K562 (cell line): ENCODE results near the gene ANO9. TPM values are rescaled to one million over a fixed set of nuclear protein-coding genes. Genes with fewer than 3 reads are reported as not detected.

Experiments used
- E2F6 ChIP-seq, 2 experiments: IDR thresholded peaks; 2 replicates each; pipeline ENCODE4 v1.6.1; 2011; ENCODE audit warnings: borderline replicate concordance in 1 of 2, control low read depth in 1 of 2, low read depth in 1 of 2, low read length in 1 of 2, mild to moderate bottlenecking in 1 of 2, mixed read lengths in 1 of 2, moderate library complexity in 1 of 2; ENCODE audit not compliant: insufficient read depth in 1 of 2, insufficient read length in 1 of 2, poor library complexity in 1 of 2, severe bottlenecking in 1 of 2; ENCODE audit errors: extremely low read depth in 1 of 2
- IRF9 ChIP-seq: fragments of 450-650 bp; IDR thresholded peaks from 2 replicates; pipeline ENCODE4 v1.6.1; 2016; ENCODE audit warnings: missing biosample characterization, missing genetic modification characterization
- KDM5B ChIP-seq: fragments of 200-600 bp; sonication (generic); IDR thresholded peaks from 2 replicates; pipeline ENCODE4 v1.6.1; 2012; ENCODE audit warnings: low read depth, mild to moderate bottlenecking, moderate library complexity, low read length, control low read depth, inconsistent platforms; ENCODE audit not compliant: insufficient replicate concordance
- NELFE ChIP-seq: IDR thresholded peaks from 2 replicates; pipeline ENCODE4 v1.6.1; 2011; ENCODE audit warnings: mild to moderate bottlenecking; ENCODE audit not compliant: insufficient read depth, insufficient read length
- OTX1 ChIP-seq: fragments of 450-650 bp; formaldehyde crosslinking; IDR thresholded peaks from 2 replicates; pipeline ENCODE4 v1.4.0; 2022; ENCODE audit warnings: mild to moderate bottlenecking
- PHF8 ChIP-seq: fragments of 200-600 bp; sonication (generic); IDR thresholded peaks from 2 replicates; pipeline ENCODE4 v1.6.1; 2012; ENCODE audit warnings: mixed run types, mild to moderate bottlenecking, inconsistent platforms, low read length, moderate library complexity, borderline replicate concordance
- POLR2B ChIP-seq: fragments of 450-650 bp; IDR thresholded peaks from 2 replicates; pipeline ENCODE4 v1.6.1; 2018; ENCODE audit warnings: low read depth; ENCODE audit not compliant: partially characterized antibody
- PURB ChIP-seq: sonication (generic); formaldehyde crosslinking; IDR thresholded peaks from 2 replicates; pipeline ENCODE4 v1.9.0; 2021; ENCODE audit warnings: low read depth, mild to moderate bottlenecking, missing genetic modification reagents
- RBFOX2 ChIP-seq: fragments of 200-400 bp; formaldehyde crosslinking; IDR thresholded peaks from 2 replicates; pipeline ENCODE4 v1.6.1; 2017; ENCODE audit warnings: low read depth, mild to moderate bottlenecking, low read length, moderate library complexity
- RHOXF2B ChIP-seq: fragments of 250-450 bp; sonication (Bioruptor Pico); conservative IDR thresholded peaks from 2 replicates; pipeline ENCODE4 v1.5.1; 2021
- SLC30A9 ChIP-seq: fragments of 250-450 bp; sonication (Bioruptor Pico); IDR thresholded peaks from 2 replicates; pipeline ENCODE4 v1.8.0; 2022; ENCODE audit warnings: mild to moderate bottlenecking, moderate library complexity
- U2AF1 ChIP-seq: fragments of 200-400 bp; formaldehyde crosslinking; optimal IDR thresholded peaks from 2 replicates; pipeline ENCODE3; 2017; ENCODE audit warnings: mild to moderate bottlenecking, low read depth, low read length, moderate library complexity
- VEZF1 ChIP-seq: fragments of 200-800 bp; sonication (Bioruptor generic); IDR thresholded peaks from 2 replicates; pipeline ENCODE4 v1.6.1; 2017; ENCODE audit warnings: missing genetic modification characterization, missing compliant biosample characterization
- YY1 ChIP-seq, 3 experiments: IDR thresholded peaks; 2 replicates each; pipeline ENCODE4 v1.6.1; 2011; ENCODE audit warnings: low read length in 2 of 3, mild to moderate bottlenecking in 2 of 3, moderate library complexity in 2 of 3, borderline replicate concordance in 1 of 3, control low read depth in 1 of 3, low read depth in 1 of 3; ENCODE audit not compliant: insufficient read depth in 3 of 3, insufficient replicate concordance in 2 of 3, control insufficient read depth in 1 of 3, insufficient read length in 1 of 3; ENCODE audit errors: extremely low read depth in 1 of 3
- ZNF175 ChIP-seq: fragments of 200-800 bp; sonication (Bioruptor generic); IDR thresholded peaks from 2 replicates; pipeline ENCODE4 v1.6.1; 2016; ENCODE audit warnings: low read depth, mild to moderate bottlenecking, missing genetic modification characterization, missing compliant biosample characterization
- ZNF263 ChIP-seq: sonication (generic); formaldehyde crosslinking; IDR thresholded peaks from 2 replicates; pipeline ENCODE4 v1.8.0; 2022; ENCODE audit warnings: mild to moderate bottlenecking, missing genetic modification reagents, borderline replicate concordance
- ZNF583 ChIP-seq: fragments of 250-450 bp; sonication (Bioruptor Pico); IDR thresholded peaks from 2 replicates; pipeline ENCODE4 v1.4.0; 2020
- ZNF740 ChIP-seq, 3 experiments: fragments of 200-800 bp in 1 of 3; sonication (Bioruptor generic) in 1 of 3; sonication (generic) in 1 of 3; formaldehyde crosslinking in 1 of 3; IDR thresholded peaks; 2 replicates each; pipeline versions ENCODE4 v1.6.1 to v1.8.0; 2016 to 2022; ENCODE audit warnings: mild to moderate bottlenecking in 2 of 3, missing compliant biosample characterization in 2 of 3, missing genetic modification characterization in 2 of 3, missing genetic modification reagents in 1 of 3
- ZNF766 ChIP-seq: fragments of 200-800 bp; sonication (Bioruptor generic); conservative IDR thresholded peaks from 2 replicates; pipeline ENCODE4 v1.6.1; 2016; ENCODE audit warnings: missing genetic modification characterization, missing compliant biosample characterization
- ZSCAN29 ChIP-seq: fragments of 450-650 bp; IDR thresholded peaks from 2 replicates; pipeline ENCODE4 v1.6.1; 2017
- polyA plus RNA-seq, 8 experiments: library from polyadenylated mRNA; depleted of rRNA in 4 of 8; stranded (reverse) in 5 of 8; unstranded in 3 of 8; fragments of >200 nt; fragmentation: Nextera tagmentation in 2 of 8; fragmentation: Illumina TruSeq in 1 of 8; extraction: Ambion mirVana in 2 of 8; extraction: Trizol in 1 of 8; gene quantifications; 2 replicates each; pipeline versions ENCODE4 v1.2.1 to v1.2.3, GENCODE V29; 2011 to 2014; ENCODE audit warnings: inconsistent platforms in 1 of 8, missing spikeins in 1 of 8
- total RNA-seq, 7 experiments: library from RNA; depleted of rRNA in 6 of 7; stranded (reverse); fragments of >200 nt in 6 of 7; fragmentation: Illumina TruSeq in 2 of 7; extraction: Trizol in 2 of 7; gene quantifications; 2 replicates each; pipeline versions ENCODE4 v1.2.1 to v1.2.3, GENCODE V29; 2011 to 2021; ENCODE audit warnings: low replicate concordance in 1 of 7

ANO9 gene
- total and polyA plus RNA-seq, 9 of the 15 experiments (the other 6 are each of a cell fraction or from before 2014, with no cell fraction given): 0.20 to 14.5 (median 4.5) TPM

GRCh38 chr11:394034-394857, 47.6 kb downstream of the ANO9 start, which contains the start of gene PKP3 (continued):
- TF ChIP-seq KDM5B: peak; percentile 66
- peak; percentile 68; the same call in 1 of the 2 replicates for TF ChIP-seq OTX1 (CRISPR knock-in tag)
- TF ChIP-seq ZNF175 (CRISPR knock-in tag): peak; percentile 31
- no peak for TF ChIP-seq SLC30A9
- no peak for TF ChIP-seq RHOXF2B
- TF ChIP-seq ZNF766 (CRISPR knock-in tag): 0 out of 2 replicates have a peak, but pooled peaks have one; percentile 24
- peak; percentile 32; the same call in 1 of the 2 replicates for TF ChIP-seq ZNF263 (CRISPR knock-in tag)
- no peak for TF ChIP-seq PURB (CRISPR knock-in tag)
- peak; percentile 88 for TF ChIP-seq U2AF1
- TF ChIP-seq ZSCAN29: no peak
- TF ChIP-seq PHF8: peak; percentile 77
- 0 out of 2 replicates have a peak, but pooled peaks have one; percentile 39 for TF ChIP-seq ZNF583 (CRISPR knock-in tag)
- peak; percentile 87 for TF ChIP-seq RBFOX2
- no peak for TF ChIP-seq NELFE
- TF ChIP-seq E2F6 (IDR thresholded peaks at IDR 0.05; ENCODE audit: borderline replicate concordance in 1 of 2, extremely low read depth in 1 of 2, insufficient read depth in 1 of 2, insufficient read length in 1 of 2, low read depth in 1 of 2, low read length in 1 of 2, poor library complexity in 1 of 2, severe bottlenecking in 1 of 2): peak; percentile 67 to 72
- TF ChIP-seq IRF9 (tag): no peak
- TF ChIP-seq POLR2B: peak; percentile 44
- peak; percentile 73; the same call in 1 of the 2 replicates for TF ChIP-seq VEZF1 (CRISPR knock-in tag)
- TF ChIP-seq YY1 (IDR thresholded peaks at IDR 0.05; ENCODE audit: borderline replicate concordance in 1 of 3, control insufficient read depth in 1 of 3, extremely low read depth in 1 of 3, insufficient read depth in 3 of 3, insufficient read length in 1 of 3, insufficient replicate concordance in 2 of 3, low read depth in 1 of 3, low read length in 2 of 3): peak; percentile 13 to 61 (median 32)
- peak; percentile 79 for TF ChIP-seq ZNF740 (CRISPR knock-in tag; IDR thresholded peaks at IDR 0.05)
- TF ChIP-seq ZNF740 (tag; IDR thresholded peaks at IDR 0.05): peak in 1 of 2 experiments; percentile 56; a peak in 2 of 4 replicates
